ENCODE results near the gene SPRYD3.

- no peak for TF ChIP-seq POLR2AphosphoS5 (IDR thresholded peaks at IDR 0.05; ENCODE audit: low read depth, low read length)
- TF ChIP-seq, protein P1, sequence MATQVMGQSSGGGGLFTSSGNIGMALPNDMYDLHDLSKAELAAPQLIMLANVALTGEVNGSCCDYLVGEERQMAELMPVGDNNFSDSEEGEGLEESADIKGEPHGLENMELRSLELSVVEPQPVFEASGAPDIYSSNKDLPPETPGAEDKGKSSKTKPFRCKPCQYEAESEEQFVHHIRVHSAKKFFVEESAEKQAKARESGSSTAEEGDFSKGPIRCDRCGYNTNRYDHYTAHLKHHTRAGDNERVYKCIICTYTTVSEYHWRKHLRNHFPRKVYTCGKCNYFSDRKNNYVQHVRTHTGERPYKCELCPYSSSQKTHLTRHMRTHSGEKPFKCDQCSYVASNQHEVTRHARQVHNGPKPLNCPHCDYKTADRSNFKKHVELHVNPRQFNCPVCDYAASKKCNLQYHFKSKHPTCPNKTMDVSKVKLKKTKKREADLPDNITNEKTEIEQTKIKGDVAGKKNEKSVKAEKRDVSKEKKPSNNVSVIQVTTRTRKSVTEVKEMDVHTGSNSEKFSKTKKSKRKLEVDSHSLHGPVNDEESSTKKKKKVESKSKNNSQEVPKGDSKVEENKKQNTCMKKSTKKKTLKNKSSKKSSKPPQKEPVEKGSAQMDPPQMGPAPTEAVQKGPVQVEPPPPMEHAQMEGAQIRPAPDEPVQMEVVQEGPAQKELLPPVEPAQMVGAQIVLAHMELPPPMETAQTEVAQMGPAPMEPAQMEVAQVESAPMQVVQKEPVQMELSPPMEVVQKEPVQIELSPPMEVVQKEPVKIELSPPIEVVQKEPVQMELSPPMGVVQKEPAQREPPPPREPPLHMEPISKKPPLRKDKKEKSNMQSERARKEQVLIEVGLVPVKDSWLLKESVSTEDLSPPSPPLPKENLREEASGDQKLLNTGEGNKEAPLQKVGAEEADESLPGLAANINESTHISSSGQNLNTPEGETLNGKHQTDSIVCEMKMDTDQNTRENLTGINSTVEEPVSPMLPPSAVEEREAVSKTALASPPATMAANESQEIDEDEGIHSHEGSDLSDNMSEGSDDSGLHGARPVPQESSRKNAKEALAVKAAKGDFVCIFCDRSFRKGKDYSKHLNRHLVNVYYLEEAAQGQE (IDR thresholded peaks at IDR 0.05; ENCODE audit: insufficient read depth in 1 of 2, low read depth in 2 of 2, low read length in 2 of 2) = no peak
- TF ChIP-seq TAF1 (IDR thresholded peaks at IDR 0.05; ENCODE audit: borderline replicate concordance, insufficient read depth, low read length) = no peak
- no peak for TF ChIP-seq SIN3A (IDR thresholded peaks at IDR 0.05; ENCODE audit: borderline replicate concordance, insufficient read depth, low read length)
These were observed 11.0 kb downstream of the SPRYD3 start for GRCh38 chr12:53067993-53068770.
